Neural progenitor cell (in vitro differentiated cells): ENCODE data around the gene TMEM244.

Experiments
- EZH2 ChIP-seq: fragments of 200-600 bp; sonication (generic); IDR thresholded peaks from 2 replicates; pipeline ENCODE4 v1.6.1; 2017; ENCODE audit warnings: antibody characterized with exemption, mild to moderate bottlenecking, moderate library complexity
- EZH2phosphoT487 ChIP-seq: fragments of 200-600 bp; sonication (generic); IDR thresholded peaks from 2 replicates; pipeline ENCODE4 v1.6.1; 2017; ENCODE audit warnings: antibody characterized with exemption
- TF ChIP-seq, protein P1 (sequence below): fragments of 200-600 bp; sonication (generic); IDR thresholded peaks from 2 replicates; pipeline ENCODE4 v1.5.1; 2017; ENCODE audit warnings: antibody characterized with exemption, mild to moderate bottlenecking

DNA sequence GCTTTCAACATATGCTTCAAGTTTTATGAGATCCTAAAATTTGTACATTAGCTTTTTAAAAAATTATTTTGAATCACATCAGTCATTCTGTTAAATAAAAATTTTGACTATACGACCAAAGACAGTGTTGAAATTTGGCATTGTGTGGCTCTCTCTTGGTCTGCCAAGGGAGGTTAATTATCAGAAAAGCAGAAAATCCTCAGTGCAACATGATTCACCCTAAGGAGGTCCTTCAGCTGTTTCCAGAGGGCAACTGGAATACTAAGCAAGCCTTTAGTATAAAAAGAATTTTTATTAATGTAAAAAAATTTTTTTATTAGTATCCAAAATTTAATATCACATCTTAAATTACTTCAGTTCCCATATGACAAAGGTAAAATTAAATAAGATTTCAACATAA, 23.1 kb upstream of the TMEM244 start:
- TF ChIP-seq, protein P1, sequence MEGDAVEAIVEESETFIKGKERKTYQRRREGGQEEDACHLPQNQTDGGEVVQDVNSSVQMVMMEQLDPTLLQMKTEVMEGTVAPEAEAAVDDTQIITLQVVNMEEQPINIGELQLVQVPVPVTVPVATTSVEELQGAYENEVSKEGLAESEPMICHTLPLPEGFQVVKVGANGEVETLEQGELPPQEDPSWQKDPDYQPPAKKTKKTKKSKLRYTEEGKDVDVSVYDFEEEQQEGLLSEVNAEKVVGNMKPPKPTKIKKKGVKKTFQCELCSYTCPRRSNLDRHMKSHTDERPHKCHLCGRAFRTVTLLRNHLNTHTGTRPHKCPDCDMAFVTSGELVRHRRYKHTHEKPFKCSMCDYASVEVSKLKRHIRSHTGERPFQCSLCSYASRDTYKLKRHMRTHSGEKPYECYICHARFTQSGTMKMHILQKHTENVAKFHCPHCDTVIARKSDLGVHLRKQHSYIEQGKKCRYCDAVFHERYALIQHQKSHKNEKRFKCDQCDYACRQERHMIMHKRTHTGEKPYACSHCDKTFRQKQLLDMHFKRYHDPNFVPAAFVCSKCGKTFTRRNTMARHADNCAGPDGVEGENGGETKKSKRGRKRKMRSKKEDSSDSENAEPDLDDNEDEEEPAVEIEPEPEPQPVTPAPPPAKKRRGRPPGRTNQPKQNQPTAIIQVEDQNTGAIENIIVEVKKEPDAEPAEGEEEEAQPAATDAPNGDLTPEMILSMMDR: no peak
- no peak for TF ChIP-seq EZH2
- TF ChIP-seq EZH2phosphoT487: no peak
